Adrenal gland (tissue), 5 donors: ENCODE results near the gene PTPN1.

Source experiments
- POLR2A ChIP-seq, 2 donors: fragments of 450-650 bp; IDR thresholded peaks; one replicate each; pipeline ENCODE4 v1.6.1; 2017; ENCODE audit warnings: antibody characterized with exemption in 2 of 2, mild to moderate bottlenecking in 2 of 2, moderate library complexity in 1 of 2
- TF ChIP-seq, protein P1 (sequence below), 6 experiments: fragments of 450-650 bp in 4 of 6; fragments of 200-600 bp in 2 of 6; sonication (generic) in 1 of 6; IDR thresholded peaks; 1 replicate in 5 of 6; 2 replicates in 1 of 6; pipeline versions ENCODE4 v1.5.1 to v1.8.0; 2016 to 2021; ENCODE audit warnings: antibody characterized with exemption in 6 of 6, mild to moderate bottlenecking in 2 of 6, moderate library complexity in 1 of 6
- donor health status: DM: no; HTN: no; CAD: no.

- TF ChIP-seq, protein P1, sequence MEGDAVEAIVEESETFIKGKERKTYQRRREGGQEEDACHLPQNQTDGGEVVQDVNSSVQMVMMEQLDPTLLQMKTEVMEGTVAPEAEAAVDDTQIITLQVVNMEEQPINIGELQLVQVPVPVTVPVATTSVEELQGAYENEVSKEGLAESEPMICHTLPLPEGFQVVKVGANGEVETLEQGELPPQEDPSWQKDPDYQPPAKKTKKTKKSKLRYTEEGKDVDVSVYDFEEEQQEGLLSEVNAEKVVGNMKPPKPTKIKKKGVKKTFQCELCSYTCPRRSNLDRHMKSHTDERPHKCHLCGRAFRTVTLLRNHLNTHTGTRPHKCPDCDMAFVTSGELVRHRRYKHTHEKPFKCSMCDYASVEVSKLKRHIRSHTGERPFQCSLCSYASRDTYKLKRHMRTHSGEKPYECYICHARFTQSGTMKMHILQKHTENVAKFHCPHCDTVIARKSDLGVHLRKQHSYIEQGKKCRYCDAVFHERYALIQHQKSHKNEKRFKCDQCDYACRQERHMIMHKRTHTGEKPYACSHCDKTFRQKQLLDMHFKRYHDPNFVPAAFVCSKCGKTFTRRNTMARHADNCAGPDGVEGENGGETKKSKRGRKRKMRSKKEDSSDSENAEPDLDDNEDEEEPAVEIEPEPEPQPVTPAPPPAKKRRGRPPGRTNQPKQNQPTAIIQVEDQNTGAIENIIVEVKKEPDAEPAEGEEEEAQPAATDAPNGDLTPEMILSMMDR (IDR thresholded peaks at IDR 0.05) = no peak
- no peak for TF ChIP-seq POLR2A (IDR thresholded peaks at IDR 0.05)
Observed at GRCh38 chr20:50551288-50551687, 41.1 kb downstream of the PTPN1 start.
